GM20000 (cell line): Measurements from ENCODE around the gene FHIT.

Source experiments
- DNase-seq: peaks from one replicate; pipeline ENCODE4 v3.0.0; 2012; ENCODE audit warnings: low spot score
- CTCF ChIP-seq: IDR thresholded peaks from 2 replicates; pipeline ENCODE4 v1.5.1; 2012; ENCODE audit warnings: mild to moderate bottlenecking, control low read depth; ENCODE audit errors: extremely low read depth, missing control alignments

FHIT gene

GRCh38 chr3:59884409-59884808 lies 1366.8 kb downstream of the FHIT start:
- DNase-seq: no peak

GRCh38 chr3:59882746-59883145 lies 1368.5 kb downstream of the FHIT start:
- no peak for TF ChIP-seq CTCF
- no peak for DNase-seq

More at GRCh38 chr3:59884409-59884808, 1366.8 kb downstream of the FHIT start:
- no peak for TF ChIP-seq CTCF

- no peak for DNase-seq
- no peak for TF ChIP-seq CTCF
These were observed 1370.5 kb downstream of the FHIT start for GRCh38 chr3:59880717-59881116.

- no peak for TF ChIP-seq CTCF
- DNase-seq: no peak
These were observed 1372.1 kb downstream of the FHIT start for GRCh38 chr3:59879031-59879581.

GRCh38 chr3:59878038-59878427 lies 1373.2 kb downstream of the FHIT start:
- no peak for TF ChIP-seq CTCF
- no peak for DNase-seq

GRCh38 chr3:59877263-59878037 lies 1373.8 kb downstream of the FHIT start:
- TF ChIP-seq CTCF: no peak
- no peak for DNase-seq

GRCh38 chr3:59876533-59877062 lies 1374.7 kb downstream of the FHIT start:
- no peak for DNase-seq
- TF ChIP-seq CTCF: no peak
